A549 (cell line): ENCODE measurements around the gene CENPM. TPM values are rescaled to one million over a fixed set of nuclear protein-coding genes. Genes with fewer than 3 reads are reported as not detected.

Source experiments
- ATAC-seq, 2 experiments: fragments of 200-7000 bp in 1 of 2; fragments of >200 bp in 1 of 2; cut with Nextera tagmentation in 1 of 2; cut with Tn5 transposase in 1 of 2; 3 replicates each; pipeline versions ENCODE4 v1.8.0 to v1.9.1; 2018 to 2020; ENCODE audit warnings: mild to moderate bottlenecking in 1 of 2, moderate library complexity in 1 of 2
- CTCF ChIA-PET: fragments of 300-600 bp; sonication (Branson Sonifier 250); formaldehyde crosslinking; extraction: SDS; loops from one replicate; lab custom pipeline; 2021; ENCODE audit warnings: antibody characterized with exemption, inconsistent platforms; lab: Yijun Ruan, JAX
- POLR2A ChIA-PET: fragments of 350-600 bp; formaldehyde crosslinking; extraction: SDS; loops from one replicate; lab custom pipeline; 2021; ENCODE audit warnings: antibody characterized with exemption, inconsistent platforms; lab: Yijun Ruan, JAX
- DNase-seq, 2 experiments: peaks; one replicate each; pipeline versions ENCODE4 v3.0.0 to v3.0.0-alpha.2; 2011 to 2016; ENCODE audit warnings: low read depth in 1 of 2, low spot score in 1 of 2
- FAIRE-seq: peaks from 2 replicates; lab custom pipeline; 2011; peaks lifted over from hg19 to GRCh38; lab: Jason Lieb, UNC
- H3K27ac ChIP-seq, 2 experiments: fragments of >200 bp; sonication (Bioruptor Twin); formaldehyde crosslinking; 3 replicates each; pipeline ENCODE4 v1.5.1; 2016 to 2017
- H3K4me1 ChIP-seq: fragments of >200 bp; sonication (Bioruptor Twin); formaldehyde crosslinking; 3 replicates; pipeline ENCODE4 v1.6.1; 2016
- H3K4me2 ChIP-seq: fragments of >200 bp; sonication (Bioruptor Twin); formaldehyde crosslinking; 3 replicates; pipeline ENCODE4 v1.6.1; 2016
- H3K4me3 ChIP-seq: fragments of >200 bp; sonication (Bioruptor Twin); formaldehyde crosslinking; 3 replicates; pipeline ENCODE4 v1.5.1; 2016
- H3K9me3 ChIP-seq: fragments of >200 bp; sonication (Bioruptor Twin); formaldehyde crosslinking; 3 replicates; pipeline ENCODE4 v1.6.1; 2016
- CHD4 ChIP-seq: fragments of 200-600 bp; sonication (generic); IDR thresholded peaks from 2 replicates; pipeline ENCODE4 v1.6.1; 2016; ENCODE audit warnings: antibody characterized with exemption, mild to moderate bottlenecking, borderline replicate concordance
- EP300 ChIP-seq, 2 experiments: fragments of >200 bp; sonication (Bioruptor Twin); formaldehyde crosslinking; IDR thresholded peaks; 2 replicates in 1 of 2; 3 replicates in 1 of 2; pipeline ENCODE4 v1.6.1; 2016 to 2017
- FOXS1 ChIP-seq: fragments of 250-450 bp; sonication (Bioruptor Pico); IDR thresholded peaks from 2 replicates; pipeline ENCODE4 v1.5.0; 2020; ENCODE audit warnings: mild to moderate bottlenecking, moderate library complexity
- HDAC2 ChIP-seq: fragments of 200-600 bp; sonication (generic); IDR thresholded peaks from 2 replicates; pipeline ENCODE4 v1.6.1; 2016
- HEYL ChIP-seq: fragments of 250-450 bp; sonication (Bioruptor Pico); IDR thresholded peaks from 2 replicates; pipeline ENCODE4 v1.8.0; 2021; ENCODE audit warnings: mild to moderate bottlenecking, moderate library complexity
- HOXB13 ChIP-seq: fragments of 250-450 bp; sonication (Bioruptor Pico); IDR thresholded peaks from 2 replicates; pipeline ENCODE4 v1.5.0; 2020; ENCODE audit warnings: low read depth, mild to moderate bottlenecking, moderate library complexity
- HOXB5 ChIP-seq: fragments of 250-450 bp; sonication (Bioruptor Pico); IDR thresholded peaks from 2 replicates; pipeline ENCODE4 v1.5.0; 2020; ENCODE audit warnings: mild to moderate bottlenecking, moderate library complexity
- JUNB ChIP-seq: fragments of >200 bp; sonication (Bioruptor Twin); formaldehyde crosslinking; IDR thresholded peaks from 2 replicates; pipeline ENCODE4 v1.6.1; 2016
- KDM1A ChIP-seq: fragments of 200-600 bp; sonication (generic); IDR thresholded peaks from 2 replicates; pipeline ENCODE4 v1.6.1; 2016; ENCODE audit warnings: low read depth, mild to moderate bottlenecking
- POLR2A ChIP-seq: IDR thresholded peaks from 2 replicates; pipeline ENCODE4 v1.6.1; 2012; ENCODE audit warnings: mild to moderate bottlenecking, low read length
- RARB ChIP-seq: fragments of 250-450 bp; sonication (Bioruptor Pico); IDR thresholded peaks from 2 replicates; pipeline ENCODE4 v1.8.0; 2021; ENCODE audit warnings: mild to moderate bottlenecking, moderate library complexity
- ZC3H11A ChIP-seq: fragments of 450-650 bp; IDR thresholded peaks from 2 replicates; pipeline ENCODE4 v1.6.1; 2014; ENCODE audit warnings: antibody characterized with exemption, mild to moderate bottlenecking
- ZFP36 ChIP-seq: fragments of 450-650 bp; IDR thresholded peaks from 2 replicates; pipeline ENCODE4 v1.6.1; 2014; ENCODE audit warnings: borderline replicate concordance; ENCODE audit not compliant: partially characterized antibody
- ZSCAN20 ChIP-seq: fragments of 250-450 bp; sonication (Bioruptor Pico); IDR thresholded peaks from 2 replicates; pipeline ENCODE4 v1.8.0; 2022; ENCODE audit warnings: mild to moderate bottlenecking, moderate library complexity
- WGBS: methylation state at CpG from one replicate; pipeline ENCODE4 v1.1.6; 2017; ENCODE audit errors: missing lambda C conversion rate; 5-methylcytosine and 5-hydroxymethylcytosine counted together
- polyA plus RNA-seq, 4 experiments: library from polyadenylated mRNA; depleted of rRNA in 3 of 4; stranded (reverse); fragments of >200 nt; fragmentation: RNase III in 1 of 4; extraction: RNeasy Plus Mini Kit Qiagen cat#74134 plus additional on column Dnase treatment in 1 of 4; gene quantifications; 2 replicates in 3 of 4; 3 replicates in 1 of 4; pipeline ENCODE4 v1.2.3, GENCODE V29; 2011 to 2017
- TF ChIP-seq, protein P1 (sequence below): fragments of 200-600 bp; sonication (generic); IDR thresholded peaks from 2 replicates; pipeline ENCODE4 v1.6.1; 2016; ENCODE audit warnings: antibody characterized with exemption, mild to moderate bottlenecking, moderate library complexity
- TF ChIP-seq, protein P2 (sequence below): fragments of 150-350 bp; IDR thresholded peaks from 2 replicates; pipeline ENCODE4 v1.6.1; 2014; ENCODE audit warnings: low read depth, mild to moderate bottlenecking, low read length
- TF ChIP-seq, protein P3 (sequence below): fragments of 450-650 bp; IDR thresholded peaks from 2 replicates; pipeline ENCODE4 v1.6.1; 2014; ENCODE audit warnings: antibody characterized with exemption
- TF ChIP-seq, protein P4 (sequence below): fragments of >200 bp; sonication (Bioruptor Twin); formaldehyde crosslinking; IDR thresholded peaks from 2 replicates; pipeline ENCODE4 v1.6.1; 2016

The CENPM gene
- polyA plus RNA-seq, 2 of the 4 experiments (the other 2 are of a cell fraction) = 22.3 to 40.1 TPM

DNA sequence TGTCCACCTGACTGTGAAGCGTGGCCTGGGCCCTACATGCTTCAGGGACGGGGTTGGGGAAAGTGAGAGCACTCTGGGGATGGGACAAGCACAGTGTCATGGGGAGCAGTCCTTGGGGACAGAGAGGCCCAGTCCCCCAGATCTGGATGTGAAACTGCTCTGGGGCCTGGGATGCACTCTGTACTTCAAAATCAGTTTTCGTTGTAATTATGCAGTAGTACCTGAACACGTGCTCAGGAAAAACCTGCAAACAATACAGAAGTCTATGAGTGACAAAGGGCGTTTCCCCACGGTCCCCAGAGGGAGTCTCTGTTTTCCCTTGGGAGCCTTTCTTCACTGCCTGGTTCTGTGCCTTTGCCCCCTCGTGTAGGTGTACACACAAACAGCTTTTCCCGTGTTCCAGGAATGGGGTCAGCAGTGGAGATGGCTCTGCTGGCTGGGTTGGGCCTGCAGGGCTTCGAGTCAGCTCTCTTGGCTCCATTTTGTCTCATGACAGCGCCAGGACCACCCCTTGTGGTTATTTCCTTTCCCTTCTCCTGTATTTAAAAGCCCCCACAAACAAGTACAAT, 15.2 kb downstream of the CENPM start:
- no peak overlapping the region for H3K4me3 ChIP-seq
- WGBS = 80% methylated on average over 10 of the region's 10 CpGs
- TF ChIP-seq ZFP36 (no peak), POLR2A (no peak)
- TF ChIP-seq, all 56 proteins: peak for 0
- ATAC-seq (no peak), DNase-seq (no peak), FAIRE-seq (no peak)
- Histone ChIP-seq H3K9me3 (no peaks in the 10 kb centered on the region), H3K4me2 (no peak overlapping the region), H3K27ac (no peak overlapping the region), H3K4me1 (no peaks in the 10 kb centered on the region)
- ChIA-PET CTCF (interaction anchor here (0.6 to 2.1 kb wide), 3 partner anchors 164 to 235 kb away, joined by 3 to 7 read pairs (median 4); no protein-coding TSS in a partner anchor), POLR2A (no interaction called here)

DNA sequence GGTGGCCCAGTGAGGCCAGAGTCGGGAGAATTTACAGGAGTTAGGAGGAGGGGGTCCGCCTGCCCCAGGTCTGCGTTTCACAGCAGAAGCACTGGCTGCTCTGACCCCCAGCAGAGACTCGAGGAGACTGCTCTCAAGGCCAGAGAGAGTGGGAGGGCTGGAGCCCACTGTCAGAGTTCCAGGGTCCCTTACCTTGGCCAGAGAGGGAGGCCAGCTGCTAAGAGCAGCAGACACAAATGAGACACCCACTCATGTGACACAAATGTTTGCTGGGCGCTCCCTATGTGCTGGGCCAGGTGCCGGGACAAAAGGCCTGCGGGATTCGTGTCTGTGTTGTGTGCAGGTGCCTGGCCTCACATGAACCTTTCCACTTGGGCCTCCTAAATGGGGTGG, 17.5 kb downstream of the CENPM start:
- ATAC-seq (no peak), FAIRE-seq (no peak)
- Histone ChIP-seq H3K4me3 (no peak overlapping the region), H3K4me1 (no peaks in the 10 kb centered on the region), H3K4me2 (no peak overlapping the region), H3K27ac (no peak overlapping the region)
- POLR2A ChIA-PET = no interaction called here
- CTCF ChIA-PET = interaction anchor here (2.0 kb wide), 1 partner anchor 12 kb away, joined by 14 read pairs; no protein-coding TSS in a partner anchor
- TF ChIP-seq, protein P1, sequence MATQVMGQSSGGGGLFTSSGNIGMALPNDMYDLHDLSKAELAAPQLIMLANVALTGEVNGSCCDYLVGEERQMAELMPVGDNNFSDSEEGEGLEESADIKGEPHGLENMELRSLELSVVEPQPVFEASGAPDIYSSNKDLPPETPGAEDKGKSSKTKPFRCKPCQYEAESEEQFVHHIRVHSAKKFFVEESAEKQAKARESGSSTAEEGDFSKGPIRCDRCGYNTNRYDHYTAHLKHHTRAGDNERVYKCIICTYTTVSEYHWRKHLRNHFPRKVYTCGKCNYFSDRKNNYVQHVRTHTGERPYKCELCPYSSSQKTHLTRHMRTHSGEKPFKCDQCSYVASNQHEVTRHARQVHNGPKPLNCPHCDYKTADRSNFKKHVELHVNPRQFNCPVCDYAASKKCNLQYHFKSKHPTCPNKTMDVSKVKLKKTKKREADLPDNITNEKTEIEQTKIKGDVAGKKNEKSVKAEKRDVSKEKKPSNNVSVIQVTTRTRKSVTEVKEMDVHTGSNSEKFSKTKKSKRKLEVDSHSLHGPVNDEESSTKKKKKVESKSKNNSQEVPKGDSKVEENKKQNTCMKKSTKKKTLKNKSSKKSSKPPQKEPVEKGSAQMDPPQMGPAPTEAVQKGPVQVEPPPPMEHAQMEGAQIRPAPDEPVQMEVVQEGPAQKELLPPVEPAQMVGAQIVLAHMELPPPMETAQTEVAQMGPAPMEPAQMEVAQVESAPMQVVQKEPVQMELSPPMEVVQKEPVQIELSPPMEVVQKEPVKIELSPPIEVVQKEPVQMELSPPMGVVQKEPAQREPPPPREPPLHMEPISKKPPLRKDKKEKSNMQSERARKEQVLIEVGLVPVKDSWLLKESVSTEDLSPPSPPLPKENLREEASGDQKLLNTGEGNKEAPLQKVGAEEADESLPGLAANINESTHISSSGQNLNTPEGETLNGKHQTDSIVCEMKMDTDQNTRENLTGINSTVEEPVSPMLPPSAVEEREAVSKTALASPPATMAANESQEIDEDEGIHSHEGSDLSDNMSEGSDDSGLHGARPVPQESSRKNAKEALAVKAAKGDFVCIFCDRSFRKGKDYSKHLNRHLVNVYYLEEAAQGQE = no peak
- TF ChIP-seq CHD4 (no peak), ZC3H11A (no peak), EP300 (IDR thresholded peaks at IDR 0.05) (no peak), FOXS1 (CRISPR knock-in tag) (no peak), KDM1A (no peak), ZSCAN20 (CRISPR knock-in tag) (no peak), HOXB5 (CRISPR knock-in tag) (no peak), HDAC2 (no peak), HEYL (CRISPR knock-in tag) (no peak), RARB (CRISPR knock-in tag) (no peak), JUNB (no peak), HOXB13 (no peak)
- TF ChIP-seq, protein P2, sequence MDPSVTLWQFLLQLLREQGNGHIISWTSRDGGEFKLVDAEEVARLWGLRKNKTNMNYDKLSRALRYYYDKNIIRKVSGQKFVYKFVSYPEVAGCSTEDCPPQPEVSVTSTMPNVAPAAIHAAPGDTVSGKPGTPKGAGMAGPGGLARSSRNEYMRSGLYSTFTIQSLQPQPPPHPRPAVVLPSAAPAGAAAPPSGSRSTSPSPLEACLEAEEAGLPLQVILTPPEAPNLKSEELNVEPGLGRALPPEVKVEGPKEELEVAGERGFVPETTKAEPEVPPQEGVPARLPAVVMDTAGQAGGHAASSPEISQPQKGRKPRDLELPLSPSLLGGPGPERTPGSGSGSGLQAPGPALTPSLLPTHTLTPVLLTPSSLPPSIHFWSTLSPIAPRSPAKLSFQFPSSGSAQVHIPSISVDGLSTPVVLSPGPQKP = no peak
- TF ChIP-seq, protein P3, sequence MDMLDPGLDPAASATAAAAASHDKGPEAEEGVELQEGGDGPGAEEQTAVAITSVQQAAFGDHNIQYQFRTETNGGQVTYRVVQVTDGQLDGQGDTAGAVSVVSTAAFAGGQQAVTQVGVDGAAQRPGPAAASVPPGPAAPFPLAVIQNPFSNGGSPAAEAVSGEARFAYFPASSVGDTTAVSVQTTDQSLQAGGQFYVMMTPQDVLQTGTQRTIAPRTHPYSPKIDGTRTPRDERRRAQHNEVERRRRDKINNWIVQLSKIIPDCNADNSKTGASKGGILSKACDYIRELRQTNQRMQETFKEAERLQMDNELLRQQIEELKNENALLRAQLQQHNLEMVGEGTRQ = no peak
- TF ChIP-seq, protein P4, sequence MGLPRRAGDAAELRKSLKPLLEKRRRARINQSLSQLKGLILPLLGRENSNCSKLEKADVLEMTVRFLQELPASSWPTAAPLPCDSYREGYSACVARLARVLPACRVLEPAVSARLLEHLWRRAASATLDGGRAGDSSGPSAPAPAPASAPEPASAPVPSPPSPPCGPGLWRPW = no peak
- TF ChIP-seq, all 56 proteins: peak for 0
- H3K9me3 ChIP-seq = no peaks in the 10 kb centered on the region
- WGBS = no CpG with 5 or more reads among the region's 8 CpGs
- no peak for DNase-seq
